Measurements from ENCODE around the gene MCF2L.
"Not testable (repeated sequence)": the region's sequence is repeated elsewhere in the genome, so short reads cannot be mapped to it uniquely, and the experiment has no call there.

MCF2L gene

GRCh38 chr13:113105032-113105920 is 136.3 kb downstream of the MCF2L start, which contains the start of gene F7:
TSS of gene F7 (plus strand) at chr13:113105791. CDS start at chr13:113105842, 51 bp downstream.
- H3K27ac ChIP-seq (ENCODE audit: low read depth, low read length), result no peak within 1 kb of the TSS
- H3K4me3 ChIP-seq (ENCODE audit: low read depth in 1 of 5, low read length in 5 of 5), result no peak within 1 kb of the TSS
- H3K9me3 ChIP-seq (ENCODE audit: control insufficient read depth in 5 of 5, low read length in 5 of 5), result no peaks in the 10 kb centered on the region
- H3K36me3 ChIP-seq (ENCODE audit: control insufficient read depth in 5 of 5, insufficient read depth in 5 of 5, low read length in 5 of 5), result no peaks in the 10 kb centered on the region
- peaks cover 2 to 10% (median 7%) of the 10 kb centered on the region in 5 donors for H3K4me1 ChIP-seq (ENCODE audit: control insufficient read depth in 5 of 5, insufficient read depth in 5 of 5, low read length in 5 of 5)
- no peak within 1 kb of the TSS for H3K9ac ChIP-seq (ENCODE audit: low read length in 5 of 5)
- H3K27me3 ChIP-seq (ENCODE audit: control insufficient read depth in 5 of 5, insufficient read depth in 4 of 5, low read length in 5 of 5), result peaks cover 11 to 34% (median 22%) of the 10 kb centered on the region in 5 donors

- Histone ChIP-seq H3K9me3 (ENCODE audit: control insufficient read depth in 5 of 5, low read length in 5 of 5) (no peaks in the 10 kb centered on the region), H3K27ac (ENCODE audit: low read depth, low read length) (no peak overlapping the region), H3K4me3 (ENCODE audit: low read depth in 1 of 5, low read length in 5 of 5) (no peak overlapping the region), H3K9ac (ENCODE audit: low read length in 5 of 5) (no peak overlapping the region), H3K4me1 (ENCODE audit: control insufficient read depth in 5 of 5, insufficient read depth in 5 of 5, low read length in 5 of 5) (peaks cover 2 to 16% (median 14%) of the 10 kb centered on the region in 5 donors), H3K27me3 (ENCODE audit: control insufficient read depth in 5 of 5, insufficient read depth in 4 of 5, low read length in 5 of 5) (peaks cover 13 to 41% (median 27%) of the 10 kb centered on the region in 5 donors), H3K36me3 (ENCODE audit: control insufficient read depth in 5 of 5, insufficient read depth in 5 of 5, low read length in 5 of 5) (no peaks in the 10 kb centered on the region)
Measured at GRCh38 chr13:113105921-113106452, 137.0 kb downstream of the MCF2L start.

DNA sequence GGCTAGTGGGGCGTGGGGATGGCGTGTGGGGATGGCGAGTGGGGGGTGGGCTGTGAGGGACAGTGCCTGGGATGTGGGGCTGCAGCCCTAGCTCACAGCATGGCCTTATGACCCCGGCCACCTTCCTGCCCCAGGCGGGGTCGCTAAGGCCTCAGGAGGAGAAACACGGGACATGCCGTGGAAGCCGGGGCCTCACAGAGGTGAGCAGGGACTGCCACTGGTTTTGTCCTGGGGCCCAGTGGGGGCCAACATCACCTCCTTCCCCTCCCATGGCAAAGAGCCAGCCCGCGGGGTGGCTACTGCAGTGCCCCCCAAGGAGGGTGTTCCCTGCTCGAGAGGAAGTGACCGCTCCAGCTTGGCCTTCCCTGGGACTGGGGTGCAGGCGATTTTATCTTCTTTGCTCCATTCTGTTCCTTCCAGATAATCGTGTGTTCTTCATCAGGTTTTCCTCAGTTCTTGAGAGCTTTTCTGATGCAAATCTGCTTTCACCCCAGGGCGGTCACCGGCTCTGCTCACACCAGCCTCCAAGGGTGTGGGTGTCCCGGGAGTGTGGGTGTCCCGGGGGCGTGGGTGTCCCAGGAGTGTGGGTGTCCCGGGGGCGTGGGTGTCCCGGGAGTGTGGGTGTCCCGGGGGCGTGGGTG is 137.8 kb downstream of the MCF2L start:
- Histone ChIP-seq H3K4me3 (ENCODE audit: low read depth in 1 of 5, low read length in 5 of 5) (no peak overlapping the region), H3K4me1 (ENCODE audit: control insufficient read depth in 5 of 5, insufficient read depth in 5 of 5, low read length in 5 of 5) (peaks cover 2 to 18% (median 15%) of the 10 kb centered on the region in 5 donors), H3K9ac (ENCODE audit: low read length in 5 of 5) (no peak overlapping the region), H3K27me3 (ENCODE audit: control insufficient read depth in 5 of 5, insufficient read depth in 4 of 5, low read length in 5 of 5) (peaks cover 15 to 45% (median 30%) of the 10 kb centered on the region in 5 donors), H3K36me3 (ENCODE audit: control insufficient read depth in 5 of 5, insufficient read depth in 5 of 5, low read length in 5 of 5) (no peaks in the 10 kb centered on the region), H3K9me3 (ENCODE audit: control insufficient read depth in 5 of 5, low read length in 5 of 5) (no peaks in the 10 kb centered on the region), H3K27ac (ENCODE audit: low read depth, low read length) (no peak overlapping the region)

GRCh38 chr13:113108521-113108920 is 139.5 kb downstream of the MCF2L start:
- not testable (repeated sequence) for H3K4me3 ChIP-seq (ENCODE audit: low read depth in 1 of 5, low read length in 5 of 5); H3K27ac ChIP-seq (ENCODE audit: low read depth, low read length); H3K9me3 ChIP-seq (ENCODE audit: control insufficient read depth in 5 of 5, low read length in 5 of 5); H3K36me3 ChIP-seq (ENCODE audit: control insufficient read depth in 5 of 5, insufficient read depth in 5 of 5, low read length in 5 of 5); H3K9ac ChIP-seq (ENCODE audit: low read length in 5 of 5)
- Histone ChIP-seq H3K4me1 (ENCODE audit: control insufficient read depth in 5 of 5, insufficient read depth in 5 of 5, low read length in 5 of 5) (peaks cover 2 to 18% (median 15%) of the 10 kb centered on the region in 5 donors), H3K27me3 (ENCODE audit: control insufficient read depth in 5 of 5, insufficient read depth in 4 of 5, low read length in 5 of 5) (peaks cover 15 to 44% (median 31%) of the 10 kb centered on the region in 5 donors)

GRCh38 chr13:113109151-113110047 is 140.4 kb downstream of the MCF2L start:
- Histone ChIP-seq H3K9me3 (ENCODE audit: control insufficient read depth in 5 of 5, low read length in 5 of 5) (no peaks in the 10 kb centered on the region), H3K9ac (ENCODE audit: low read length in 5 of 5) (no peak overlapping the region), H3K27ac (ENCODE audit: low read depth, low read length) (no peak overlapping the region), H3K4me3 (ENCODE audit: low read depth in 1 of 5, low read length in 5 of 5) (peak overlapping the region in 1 of 5 donors; percentile 55), H3K36me3 (ENCODE audit: control insufficient read depth in 5 of 5, insufficient read depth in 5 of 5, low read length in 5 of 5) (no peaks in the 10 kb centered on the region), H3K27me3 (ENCODE audit: control insufficient read depth in 5 of 5, insufficient read depth in 4 of 5, low read length in 5 of 5) (peaks cover 15 to 40% (median 27%) of the 10 kb centered on the region in 5 donors), H3K4me1 (ENCODE audit: control insufficient read depth in 5 of 5, insufficient read depth in 5 of 5, low read length in 5 of 5) (peaks cover 2 to 18% (median 15%) of the 10 kb centered on the region in 5 donors)

GRCh38 chr13:113110048-113110851 is 141.2 kb downstream of the MCF2L start:
- H3K9me3 ChIP-seq (ENCODE audit: control insufficient read depth in 5 of 5, low read length in 5 of 5), result no peaks in the 10 kb centered on the region
- no peak overlapping the region for H3K9ac ChIP-seq (ENCODE audit: low read length in 5 of 5)
- no peaks in the 10 kb centered on the region for H3K36me3 ChIP-seq (ENCODE audit: control insufficient read depth in 5 of 5, insufficient read depth in 5 of 5, low read length in 5 of 5)
- H3K4me1 ChIP-seq (ENCODE audit: control insufficient read depth in 5 of 5, insufficient read depth in 5 of 5, low read length in 5 of 5), result peaks cover 2 to 18% (median 15%) of the 10 kb centered on the region in 5 donors
- H3K27me3 ChIP-seq (ENCODE audit: control insufficient read depth in 5 of 5, insufficient read depth in 4 of 5, low read length in 5 of 5), result peaks cover 15 to 37% (median 27%) of the 10 kb centered on the region in 5 donors
- H3K27ac ChIP-seq (ENCODE audit: low read depth, low read length), result no peak overlapping the region
- peak overlapping the region in 4 of 5 donors; percentile 13 to 55 (median 42) for H3K4me3 ChIP-seq (ENCODE audit: low read depth in 1 of 5, low read length in 5 of 5)

GRCh38 chr13:113110852-113111315 is 141.9 kb downstream of the MCF2L start:
- Histone ChIP-seq H3K4me1 (ENCODE audit: control insufficient read depth in 5 of 5, insufficient read depth in 5 of 5, low read length in 5 of 5) (peaks cover 2 to 18% (median 15%) of the 10 kb centered on the region in 5 donors), H3K27ac (ENCODE audit: low read depth, low read length) (no peak overlapping the region), H3K9ac (ENCODE audit: low read length in 5 of 5) (no peak overlapping the region), H3K4me3 (ENCODE audit: low read depth in 1 of 5, low read length in 5 of 5) (peak overlapping the region in 4 of 5 donors; percentile 13 to 55 (median 42)), H3K9me3 (ENCODE audit: control insufficient read depth in 5 of 5, low read length in 5 of 5) (no peaks in the 10 kb centered on the region), H3K36me3 (ENCODE audit: control insufficient read depth in 5 of 5, insufficient read depth in 5 of 5, low read length in 5 of 5) (no peaks in the 10 kb centered on the region), H3K27me3 (ENCODE audit: control insufficient read depth in 5 of 5, insufficient read depth in 4 of 5, low read length in 5 of 5) (peaks cover 15 to 34% (median 27%) of the 10 kb centered on the region in 5 donors)

GRCh38 chr13:113111821-113112220 is 142.8 kb downstream of the MCF2L start:
- H3K4me3 ChIP-seq (ENCODE audit: low read depth in 1 of 5, low read length in 5 of 5); H3K9ac ChIP-seq (ENCODE audit: low read length in 5 of 5); H3K9me3 ChIP-seq (ENCODE audit: control insufficient read depth in 5 of 5, low read length in 5 of 5); H3K36me3 ChIP-seq (ENCODE audit: control insufficient read depth in 5 of 5, insufficient read depth in 5 of 5, low read length in 5 of 5); H3K27ac ChIP-seq (ENCODE audit: low read depth, low read length): not testable (repeated sequence)
- peaks cover 2 to 18% (median 15%) of the 10 kb centered on the region in 5 donors for H3K4me1 ChIP-seq (ENCODE audit: control insufficient read depth in 5 of 5, insufficient read depth in 5 of 5, low read length in 5 of 5)
- H3K27me3 ChIP-seq (ENCODE audit: control insufficient read depth in 5 of 5, insufficient read depth in 4 of 5, low read length in 5 of 5), result peaks cover 15 to 33% (median 25%) of the 10 kb centered on the region in 5 donors

Measured in subcutaneous abdominal adipose tissue (tissue), 5 donors.